ENCODE measurements around the gene ZSCAN31.
"Not testable (repeated sequence)": the region's sequence is repeated elsewhere in the genome, so short reads cannot be mapped to it uniquely, and the experiment has no call there.

The ZSCAN31 gene

DNA sequence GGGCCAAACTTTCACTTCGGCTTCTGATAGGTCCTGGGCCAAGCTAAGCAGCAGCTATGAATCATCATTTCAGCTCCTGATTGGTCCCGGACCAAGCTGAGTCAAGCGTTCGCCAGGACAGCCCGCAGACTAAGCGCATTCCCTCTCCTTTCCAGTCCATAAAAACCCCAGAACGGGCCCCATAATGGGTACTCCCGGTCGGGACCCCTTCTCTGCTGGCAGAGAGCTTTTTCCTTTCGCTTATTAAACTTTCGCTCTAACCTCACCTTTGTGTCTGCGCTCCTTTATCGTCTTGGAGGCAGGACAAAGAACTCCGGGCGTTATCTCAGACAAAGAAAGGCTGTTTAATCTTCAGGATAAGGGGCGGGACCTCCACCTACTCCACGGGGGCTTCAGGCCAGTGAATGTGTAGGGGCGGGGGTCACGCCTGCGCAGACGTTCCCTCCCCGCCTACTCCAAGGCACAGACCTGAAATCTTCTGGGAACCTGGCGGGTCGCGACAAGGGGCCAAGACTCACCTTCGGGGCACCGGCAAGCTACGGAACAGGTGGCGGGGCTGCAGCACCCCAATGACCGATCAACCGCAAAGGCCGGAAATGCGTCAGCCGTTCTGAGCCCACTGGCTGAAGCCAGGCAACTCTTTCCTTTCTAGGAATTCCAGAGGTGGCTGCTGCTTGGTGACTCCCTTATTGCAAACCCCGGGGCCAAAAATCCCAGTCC lies at the start of gene ZSCAN31:
TSS of gene ZSCAN31 (minus strand) at position 585 of the 720 bp plus-strand sequence. CDS start 6,465 bp downstream, outside the sequence.
- peak; percentile 74 for DNase-seq

DNA sequence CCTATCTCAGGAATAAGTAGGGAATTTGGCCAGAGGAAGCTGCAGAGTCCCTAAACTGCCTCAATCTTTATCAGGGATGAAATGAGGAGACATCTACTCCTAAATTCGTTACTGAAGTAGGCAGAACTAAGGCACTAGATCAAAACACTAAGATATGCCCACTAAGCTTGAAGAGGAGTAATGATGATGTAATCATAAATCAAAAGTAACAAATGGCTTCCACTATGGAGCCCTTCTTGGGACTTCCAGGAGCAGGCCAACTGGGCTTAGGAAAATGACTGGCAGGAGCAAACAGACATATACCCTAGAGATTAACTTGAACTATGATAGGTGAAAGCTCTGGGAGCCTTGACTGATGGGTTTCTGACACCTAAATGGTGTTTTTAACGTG lies 48.2 kb upstream of the ZSCAN31 start:
- DNase-seq = no peak

DNA sequence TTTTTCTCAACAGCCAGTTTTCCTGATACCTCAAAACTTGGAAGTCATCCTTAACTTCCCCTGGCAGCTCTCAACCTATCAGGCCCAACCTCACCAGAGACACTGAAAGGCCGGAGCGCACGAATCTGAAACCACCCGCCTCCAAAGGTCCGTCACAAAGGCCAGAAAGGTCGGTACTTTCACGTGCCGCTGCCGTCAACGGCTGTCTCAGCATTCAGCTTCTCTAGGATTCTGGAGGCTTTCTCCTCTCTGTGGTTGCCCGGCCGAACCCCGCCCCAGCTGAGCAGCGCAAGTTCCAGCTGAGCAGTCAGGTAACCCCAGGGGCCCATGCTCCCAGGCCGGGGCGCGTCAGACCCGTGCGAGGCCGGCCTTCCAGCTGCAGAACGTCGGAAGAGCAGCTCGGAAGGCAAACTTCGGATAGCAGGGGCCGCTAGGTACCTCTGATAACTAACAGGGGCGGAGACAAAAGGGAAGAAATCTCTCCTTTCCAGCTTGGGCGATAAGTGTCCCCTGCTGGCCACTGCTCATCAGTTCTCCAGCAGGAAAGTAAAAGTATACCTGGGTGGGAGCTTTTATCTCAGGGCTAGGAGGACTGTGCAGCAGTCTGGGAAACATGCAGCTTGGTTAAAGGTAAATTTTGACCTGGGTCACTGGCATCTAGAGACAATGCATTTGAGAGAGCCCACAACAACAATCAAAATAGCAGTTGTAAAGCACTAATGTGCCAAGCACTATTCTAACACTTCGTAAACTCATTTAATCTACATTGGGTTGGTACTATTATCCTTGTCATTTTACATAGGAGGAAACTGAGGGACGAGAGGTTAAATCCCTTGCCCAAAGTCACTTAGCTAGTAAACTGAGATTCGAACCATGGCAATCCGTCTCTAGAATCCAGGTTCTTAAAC lies 47.5 kb upstream of the ZSCAN31 start:
- DNase-seq = no peak

DNA sequence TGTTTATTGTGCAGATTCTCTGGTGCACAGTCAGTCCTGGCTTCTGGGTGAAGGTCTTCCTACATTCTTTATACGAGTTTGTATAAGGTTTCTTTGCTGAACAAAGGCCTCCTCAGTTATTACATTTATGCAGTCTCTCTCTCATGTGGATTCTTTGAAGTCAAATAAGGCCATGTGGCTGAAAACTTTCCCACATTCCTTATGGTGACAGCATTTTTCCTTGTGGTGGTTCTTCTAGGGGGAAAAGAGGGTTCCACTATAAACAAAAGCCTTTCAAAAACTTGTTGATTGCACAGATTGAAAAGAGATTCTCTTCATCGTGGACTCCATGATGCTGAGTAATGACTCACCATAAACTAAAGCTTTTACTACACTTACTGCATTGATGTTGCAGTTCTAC lies 44.4 kb upstream of the ZSCAN31 start:
- no peak for DNase-seq

DNA sequence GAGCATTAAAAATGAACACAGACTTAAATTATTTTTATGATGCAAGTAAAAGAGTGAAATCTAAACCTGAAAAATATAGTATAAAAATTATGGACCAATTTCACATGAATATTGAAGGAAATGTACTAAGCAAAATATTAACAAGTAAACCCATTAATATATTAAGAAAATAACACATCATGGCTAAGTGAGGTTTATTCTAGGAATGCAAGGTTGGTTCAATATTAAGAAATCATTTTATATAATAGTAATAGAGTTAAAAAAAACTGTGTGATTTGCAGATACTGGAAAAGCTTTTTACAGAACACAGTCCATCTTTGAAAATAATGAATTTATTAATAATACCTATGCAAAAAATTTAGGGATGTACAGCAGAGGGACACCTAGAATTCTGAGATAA lies 42.7 kb upstream of the ZSCAN31 start:
- DNase-seq = no peak

DNA sequence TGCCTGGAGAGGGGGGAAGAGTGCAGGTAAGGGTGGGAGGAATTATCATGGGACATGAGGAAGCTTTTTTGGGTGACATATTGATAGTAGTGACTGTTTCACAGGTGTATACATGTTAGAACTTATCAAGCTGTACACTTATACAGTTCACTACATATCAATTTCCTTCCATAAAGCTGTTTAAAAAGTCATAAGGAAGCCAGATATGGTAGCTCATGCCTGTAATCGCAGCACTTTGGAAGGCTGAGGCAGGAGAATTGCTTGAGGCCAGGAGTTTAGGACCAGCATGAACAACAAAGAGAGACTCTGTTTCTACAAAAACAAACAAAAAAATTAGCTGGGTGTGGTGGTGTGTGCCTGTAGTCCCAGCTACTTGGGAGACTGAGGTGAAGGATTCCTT lies 41.9 kb upstream of the ZSCAN31 start:
- no peak for DNase-seq

DNA sequence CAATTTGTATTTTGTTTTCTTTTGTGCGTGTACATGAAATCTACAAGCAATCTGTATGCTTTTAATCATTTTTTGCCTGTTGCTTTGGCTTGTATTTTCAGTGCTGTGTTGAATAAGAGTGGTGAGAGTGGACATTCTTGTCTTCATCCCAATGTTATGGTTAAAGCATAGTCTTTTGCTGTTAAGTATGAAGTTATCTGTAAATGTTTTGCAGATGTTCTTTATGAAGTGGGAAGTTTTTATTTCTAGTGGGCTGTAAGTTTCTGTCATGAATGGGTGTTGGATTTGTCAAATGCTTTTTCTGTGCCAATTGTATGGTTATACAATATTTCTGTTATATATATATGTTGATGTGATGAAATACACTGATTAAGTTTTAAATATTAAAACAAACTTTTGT lies 38.0 kb upstream of the ZSCAN31 start:
- no peak for DNase-seq

DNA sequence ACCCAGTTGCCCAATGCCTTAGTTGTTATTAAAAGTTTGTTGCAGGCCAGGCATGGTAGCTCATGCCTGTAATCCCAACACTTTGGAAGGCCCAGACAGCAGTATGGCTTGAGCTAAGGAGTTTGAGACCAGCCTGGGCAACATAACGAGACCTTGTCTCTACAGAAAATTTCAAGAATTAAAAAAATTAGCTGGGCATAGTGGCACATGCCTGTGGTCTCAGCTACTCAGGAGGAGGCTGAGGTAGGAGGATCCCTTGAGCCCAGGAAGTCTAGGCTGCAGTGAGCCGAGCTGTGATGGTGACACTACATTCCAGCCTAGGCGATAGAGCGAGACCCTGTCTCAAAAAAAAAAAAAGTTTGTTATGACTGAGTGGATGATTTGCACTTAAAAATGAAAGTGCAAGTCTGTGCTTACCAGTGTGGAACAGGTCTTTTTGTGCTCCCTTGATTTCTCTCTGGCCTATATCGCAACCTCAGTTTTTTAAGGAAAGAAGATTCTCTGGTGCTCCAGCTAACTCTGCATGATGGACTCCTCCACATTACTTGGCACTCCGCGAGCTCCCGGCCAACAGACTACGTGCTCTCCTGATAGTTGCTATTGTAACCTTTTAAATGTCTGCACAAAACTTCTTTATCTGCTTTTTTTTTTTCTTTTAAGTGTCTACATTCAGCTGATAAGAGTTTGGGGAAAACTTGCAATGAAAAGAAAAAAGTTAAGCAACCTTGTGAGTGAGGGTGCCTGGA lies 35.9 kb upstream of the ZSCAN31 start:
- no peak for DNase-seq

DNA sequence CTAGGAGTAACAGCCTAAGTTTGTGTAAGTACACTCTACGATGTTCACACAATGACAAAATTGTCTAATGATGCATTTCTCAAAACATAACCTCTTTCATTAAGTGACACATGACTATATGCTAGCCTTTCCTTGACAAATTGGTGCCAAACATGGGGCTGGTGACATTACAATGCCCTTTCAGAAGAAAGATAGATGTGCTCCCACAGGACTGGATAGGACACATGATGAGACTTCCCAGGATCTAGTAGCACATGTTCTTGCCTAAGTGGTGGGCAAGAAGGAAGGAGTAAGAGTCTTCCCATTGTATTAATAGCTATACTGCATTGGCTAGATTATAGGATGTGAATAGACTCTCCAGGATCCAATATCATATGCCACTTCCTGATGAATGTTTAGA lies 35.3 kb upstream of the ZSCAN31 start:
- DNase-seq = no peak

DNA sequence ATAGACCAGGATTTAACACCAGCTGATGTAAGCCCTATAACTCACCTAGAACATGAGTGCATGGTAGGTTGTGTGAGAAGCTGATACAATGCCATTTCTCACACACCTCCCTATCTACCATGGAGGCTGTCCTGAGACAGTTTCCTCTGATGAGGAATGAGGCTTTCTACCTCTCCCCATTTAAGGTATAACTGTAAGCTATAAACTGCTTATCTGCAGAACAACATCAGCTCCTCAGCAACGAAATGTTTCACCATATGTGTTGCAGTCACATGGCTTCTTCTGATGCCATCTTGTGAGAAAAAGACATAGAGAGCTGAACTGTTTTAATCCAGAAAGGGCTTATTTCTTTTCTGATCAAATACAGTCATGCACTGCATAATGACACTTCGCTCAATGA lies 34.5 kb upstream of the ZSCAN31 start:
- DNase-seq = no peak

DNA sequence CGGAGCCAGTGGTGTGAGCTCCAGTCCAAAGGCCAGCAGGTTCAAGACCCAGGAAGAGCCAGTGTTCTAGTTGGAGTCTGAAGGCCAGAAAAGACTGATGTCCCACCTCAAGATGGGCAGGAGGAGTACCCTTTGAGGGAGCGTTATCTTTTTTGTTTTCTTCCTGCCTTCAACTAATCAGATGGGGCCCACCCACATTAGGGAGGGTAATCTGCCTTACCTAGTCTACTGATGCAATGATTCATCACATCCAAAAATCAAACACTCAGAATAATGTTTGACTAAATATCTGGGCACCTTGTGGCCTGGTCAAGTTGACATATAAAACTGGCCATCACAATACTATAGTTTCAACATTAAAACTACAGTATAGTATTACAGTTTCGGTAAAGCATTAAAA lies 33.5 kb upstream of the ZSCAN31 start:
- no peak for DNase-seq

DNA sequence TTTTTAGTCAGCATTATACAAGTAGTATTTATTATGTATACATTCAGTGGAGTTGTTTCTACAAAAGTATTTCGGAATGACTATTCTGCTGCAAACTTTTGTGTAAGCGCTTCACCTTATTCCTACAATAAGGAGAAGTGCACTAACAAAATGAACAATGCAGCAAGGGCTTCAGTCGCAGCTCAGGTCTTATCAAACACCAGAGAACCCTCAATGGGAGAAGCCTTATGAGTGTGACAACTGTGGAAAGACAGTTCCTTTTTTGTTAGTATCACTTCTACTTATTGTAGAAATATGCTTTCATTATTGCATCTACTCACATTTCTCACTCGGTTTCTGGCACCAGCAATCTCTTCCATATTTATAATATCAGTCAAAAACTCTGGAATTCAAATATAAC lies 32.6 kb upstream of the ZSCAN31 start:
- no peak for DNase-seq

DNA sequence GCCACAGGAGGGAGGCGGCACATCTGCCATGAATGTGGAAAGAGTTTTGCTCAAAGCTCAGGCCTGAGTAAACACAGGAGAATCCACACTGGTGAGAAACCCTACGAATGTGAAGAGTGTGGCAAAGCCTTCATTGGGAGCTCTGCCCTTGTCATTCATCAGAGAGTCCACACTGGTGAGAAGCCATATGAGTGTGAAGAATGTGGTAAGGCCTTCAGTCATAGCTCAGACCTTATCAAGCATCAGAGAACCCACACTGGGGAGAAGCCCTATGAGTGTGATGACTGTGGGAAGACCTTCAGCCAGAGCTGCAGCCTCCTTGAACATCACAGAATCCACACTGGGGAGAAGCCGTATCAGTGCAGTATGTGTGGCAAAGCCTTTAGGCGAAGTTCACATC lies 29.6 kb upstream of the ZSCAN31 start:
- not testable (repeated sequence) for DNase-seq

DNA sequence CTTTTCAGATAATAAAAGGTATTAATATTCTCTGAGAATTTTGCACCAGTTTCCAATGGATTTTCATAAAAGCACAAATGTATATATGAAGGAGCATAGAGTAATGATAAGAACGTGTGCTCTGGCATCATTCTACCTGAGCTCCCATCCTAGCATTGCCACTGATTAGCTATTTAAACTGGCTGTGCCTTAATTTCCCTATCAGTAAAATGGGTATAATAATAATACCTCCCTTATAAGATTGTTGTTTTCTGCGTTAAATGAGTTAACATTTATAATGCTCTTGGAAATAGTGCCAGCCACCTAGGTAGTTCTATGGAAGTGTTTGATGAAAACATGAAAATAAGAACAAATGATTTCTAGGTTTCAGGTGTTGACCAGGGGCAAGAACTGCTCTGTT lies 25.0 kb upstream of the ZSCAN31 start:
- DNase-seq = no peak

DNA sequence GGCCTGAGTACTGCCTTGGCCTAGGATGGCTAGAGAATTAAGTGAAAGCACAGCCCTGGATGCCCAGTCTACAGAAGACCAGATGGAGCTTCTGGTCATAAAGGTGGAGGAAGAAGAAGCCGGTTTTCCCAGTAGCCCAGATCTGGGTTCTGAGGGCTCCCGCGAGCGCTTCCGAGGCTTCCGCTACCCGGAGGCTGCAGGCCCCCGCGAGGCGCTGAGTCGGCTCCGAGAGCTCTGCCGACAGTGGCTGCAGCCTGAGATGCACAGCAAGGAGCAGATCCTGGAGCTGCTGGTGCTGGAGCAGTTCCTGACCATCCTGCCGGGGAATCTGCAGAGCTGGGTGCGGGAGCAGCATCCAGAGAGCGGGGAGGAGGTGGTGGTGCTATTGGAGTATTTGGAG lies 23.6 kb upstream of the ZSCAN31 start:
- not testable (repeated sequence) for DNase-seq

DNA sequence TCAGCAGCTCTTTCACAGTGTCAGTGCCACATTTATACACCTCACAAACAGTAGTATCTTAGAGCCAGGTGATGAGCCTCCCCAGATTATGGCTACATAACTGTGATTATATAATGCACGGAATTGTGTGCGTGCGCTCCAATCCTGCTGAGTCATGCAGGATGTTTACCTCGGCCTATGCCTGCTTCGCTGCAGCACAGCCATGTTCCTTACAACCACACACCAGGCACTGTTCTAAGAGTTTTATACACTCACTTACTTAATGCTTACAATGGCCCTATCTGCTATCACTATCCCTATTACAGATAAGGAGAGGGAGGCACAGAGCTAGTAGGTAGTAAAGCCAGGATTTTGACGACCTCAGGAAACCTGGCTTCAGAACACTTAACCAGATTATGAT lies 21.1 kb upstream of the ZSCAN31 start:
- no peak for DNase-seq

DNA sequence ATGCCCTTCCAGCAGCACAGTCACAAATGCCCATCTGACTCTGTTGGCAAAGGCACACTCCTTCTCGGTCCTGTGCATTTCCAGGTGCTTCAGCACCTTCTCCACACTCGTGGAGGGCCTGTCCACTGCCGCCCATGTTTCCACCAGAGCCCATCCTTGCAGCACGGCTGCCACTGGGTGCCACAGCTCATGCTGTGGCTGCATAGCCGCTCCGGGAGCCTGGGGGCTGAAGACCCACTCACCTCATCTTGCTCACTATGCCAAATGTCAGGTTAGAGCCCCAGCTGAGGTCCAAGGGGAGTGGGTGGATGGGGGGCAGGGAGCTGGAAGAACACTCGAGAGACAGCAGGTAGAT lies 20.7 kb upstream of the ZSCAN31 start:
- no peak for DNase-seq

DNA sequence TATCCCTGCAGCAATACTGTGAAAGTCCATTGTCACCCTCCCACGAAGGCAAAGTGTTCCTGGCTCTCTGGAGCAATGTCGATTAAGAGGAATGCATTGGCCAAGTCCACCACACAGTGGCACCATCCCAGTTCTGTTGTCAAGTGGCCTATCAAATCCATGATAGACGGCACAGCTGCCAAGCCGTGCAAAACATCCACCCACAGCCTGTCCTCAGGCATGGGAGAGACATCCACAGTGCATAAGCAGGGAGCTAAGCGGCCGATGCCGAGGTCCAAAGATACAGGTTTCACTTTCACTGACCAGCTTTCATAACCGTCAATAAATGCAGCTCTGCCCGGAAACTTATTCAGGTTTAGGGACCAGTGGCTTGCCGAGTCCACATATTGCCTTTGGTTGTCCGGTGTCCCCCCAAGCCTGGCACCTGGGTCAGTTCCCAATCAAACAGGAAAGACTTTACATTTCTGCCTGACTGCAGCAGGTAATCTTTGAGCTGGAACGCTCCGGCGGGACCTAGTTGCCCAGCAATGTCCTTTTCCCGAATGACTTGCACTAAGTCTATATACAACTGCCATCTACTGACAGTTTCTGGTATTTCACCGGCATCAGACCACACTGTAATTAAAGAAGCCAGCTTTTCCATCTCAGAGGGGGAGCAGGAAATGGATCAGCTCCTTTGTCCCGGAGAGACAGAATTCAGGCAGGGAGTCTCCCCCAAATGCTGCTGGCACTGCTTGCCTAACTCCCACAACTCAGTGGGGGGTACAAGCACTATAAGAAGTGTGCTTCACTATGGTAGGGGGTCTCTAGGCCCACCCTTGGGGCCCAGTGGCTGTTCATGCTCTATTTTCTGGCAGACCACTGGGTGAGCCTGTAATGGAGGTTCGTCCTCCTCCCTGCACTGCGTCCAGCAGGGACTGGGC lies 20.1 kb upstream of the ZSCAN31 start:
- peak; percentile 44 for DNase-seq

DNA sequence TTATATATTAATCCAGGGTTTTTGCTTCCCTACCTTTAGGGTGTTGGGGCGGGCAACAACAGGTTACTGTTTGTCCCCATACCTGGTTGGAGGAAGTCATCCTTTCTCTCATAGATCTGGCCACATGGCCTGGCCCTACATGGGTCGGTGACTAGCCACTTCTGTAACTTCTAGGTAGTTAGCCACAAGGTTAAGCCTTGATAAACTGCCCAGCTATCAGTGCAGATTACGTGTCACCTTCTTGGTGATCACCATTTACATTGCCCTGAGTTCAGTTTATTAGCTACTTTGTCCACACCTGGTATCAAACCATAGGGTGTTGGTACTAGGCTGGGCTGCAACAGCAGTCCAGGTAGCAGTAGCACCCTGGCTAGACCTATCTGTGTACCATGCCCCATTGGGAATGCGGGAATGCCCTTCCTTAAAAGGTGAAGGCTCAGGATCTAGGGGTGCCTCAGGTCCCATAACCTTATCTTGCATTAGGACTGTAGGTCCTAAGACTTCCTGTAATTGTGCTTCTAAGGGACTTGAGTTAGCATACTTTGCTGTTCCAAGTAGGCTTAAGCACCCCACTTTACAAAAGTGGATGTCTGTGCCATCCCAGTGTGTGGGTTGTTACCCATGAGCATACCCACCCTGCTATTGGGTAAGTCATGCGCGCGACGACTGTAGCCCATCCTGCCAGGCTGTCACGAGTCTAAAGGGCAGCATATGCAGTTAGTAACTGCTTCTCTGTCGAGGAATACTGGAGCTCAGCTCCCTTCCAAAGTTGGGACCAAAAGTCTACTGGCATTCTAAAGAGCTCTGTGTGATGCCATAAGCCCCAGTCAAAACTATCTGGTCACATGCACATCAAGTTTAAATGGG lies 19.0 kb upstream of the ZSCAN31 start:
- DNase-seq = no peak

DNA sequence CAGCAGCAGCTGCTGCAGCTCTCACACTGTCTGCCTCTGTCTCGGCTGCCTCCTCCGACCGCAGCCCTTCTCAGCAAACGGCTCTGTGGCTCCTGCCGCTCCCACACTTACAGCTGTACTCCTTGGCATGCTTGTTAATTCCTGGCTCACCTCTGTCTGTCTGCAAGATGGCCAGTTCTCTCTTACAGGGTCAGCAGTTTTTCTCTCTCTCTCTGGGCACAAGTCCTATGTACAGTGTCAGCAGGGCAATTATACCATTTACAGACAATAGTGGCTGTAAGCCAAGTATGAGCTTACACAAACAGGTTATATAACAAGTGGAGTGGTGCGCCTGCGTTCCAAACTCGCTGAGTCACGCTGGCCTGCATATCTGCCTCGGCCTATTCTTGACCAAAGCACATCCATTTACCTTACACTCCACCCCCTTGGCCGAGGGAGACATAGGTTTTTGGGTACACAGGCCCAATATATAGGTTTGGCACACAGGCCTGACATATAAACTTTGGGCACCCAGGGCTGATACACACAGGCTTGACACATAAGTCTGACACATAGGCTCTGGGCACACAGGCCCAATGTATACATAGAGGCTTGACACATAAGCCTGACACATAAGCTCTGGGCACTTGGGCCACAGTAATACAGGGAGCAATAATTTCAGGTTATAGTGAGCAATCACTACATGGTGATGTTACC lies 18.2 kb upstream of the ZSCAN31 start:
- no peak for DNase-seq

DNA sequence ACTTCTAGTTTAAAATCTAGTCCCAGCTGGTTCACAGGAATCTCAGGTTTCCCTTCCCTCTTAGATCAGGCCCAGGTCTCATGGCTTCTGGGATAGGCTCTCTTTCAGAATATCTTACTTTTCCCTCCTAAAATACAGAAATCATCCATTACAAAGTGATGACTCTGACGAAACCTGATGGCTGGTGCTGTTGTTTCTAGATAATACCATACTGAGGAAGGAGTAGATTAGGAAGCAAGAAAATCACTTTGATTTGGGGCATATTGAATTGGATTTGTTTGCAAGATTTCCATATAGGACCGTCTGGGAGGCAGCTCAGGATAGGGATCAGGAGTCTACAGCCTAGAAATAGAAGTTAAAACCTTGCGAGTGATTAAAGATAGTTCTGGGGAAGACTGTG lies 17.4 kb upstream of the ZSCAN31 start:
- no peak for DNase-seq
